ENCODE measurements around the gene ADCY7. TPM values are rescaled to one million over a fixed set of nuclear protein-coding genes. Genes with fewer than 3 reads are reported as not detected.

The ADCY7 gene
- total RNA-seq, 2 experiments from 2014 or later = 131 to 232 TPM

- Mint-ChIP-seq H3K9me3 (ENCODE audit: low read depth) (peaks cover 3% of the 10 kb centered on the region), H3K4me3 (no peak overlapping the region), H3K36me3 (peaks cover 61% of the 10 kb centered on the region), H3K4me1 (peaks cover 7% of the 10 kb centered on the region), H3K27ac (no peak overlapping the region), H3K27me3 (no peaks in the 10 kb centered on the region)
- ATAC-seq (no peak), DNase-seq (no peak)
- CTCF ChIA-PET = interaction anchor here (1.0 to 11.2 kb wide), 5 partner anchors 9 to 455 kb away, joined by 3 to 111 read pairs (median 23); no protein-coding TSS in a partner anchor
Observed at GRCh38 chr16:50351116-50351515, 84.8 kb downstream of the ADCY7 start.

- peaks cover 3% of the 10 kb centered on the region for H3K9me3 Mint-ChIP-seq (ENCODE audit: low read depth)
- no peaks in the 10 kb centered on the region for H3K27me3 Mint-ChIP-seq
- H3K4me1 Mint-ChIP-seq = peaks cover 7% of the 10 kb centered on the region
- DNase-seq = no peak
- H3K36me3 Mint-ChIP-seq = peaks cover 55% of the 10 kb centered on the region
- H3K4me3 Mint-ChIP-seq = no peak overlapping the region
- ATAC-seq = no peak
- CTCF ChIA-PET = interaction anchor here (1.0 to 11.2 kb wide), 7 partner anchors 15 to 454 kb away, joined by 3 to 111 read pairs (median 10); partner anchors contain the start of gene CNEP1R1
- H3K27ac Mint-ChIP-seq = no peak overlapping the region
Observed at GRCh38 chr16:50351952-50352351, 85.6 kb downstream of the ADCY7 start.

GRCh38 chr16:50354082-50354481 is 87.7 kb downstream of the ADCY7 start:
- Mint-ChIP-seq H3K4me3 (no peak overlapping the region), H3K27ac (no peak overlapping the region), H3K4me1 (peaks cover 7% of the 10 kb centered on the region), H3K36me3 (peaks cover 45% of the 10 kb centered on the region), H3K9me3 (ENCODE audit: low read depth) (peaks cover 3% of the 10 kb centered on the region), H3K27me3 (no peaks in the 10 kb centered on the region)
- DNase-seq = no peak
- ATAC-seq = no peak
- CTCF ChIA-PET = interaction anchor here (0.9 to 11.2 kb wide), 27 partner anchors 11 to 452 kb away, joined by 3 to 111 read pairs (median 5); partner anchors contain the start of genes CNEP1R1 and TENT4B

- H3K4me3 Mint-ChIP-seq = no peak overlapping the region
- H3K27me3 Mint-ChIP-seq = no peaks in the 10 kb centered on the region
- CTCF ChIA-PET = interaction anchor here (0.7 to 11.2 kb wide), 38 partner anchors 12 to 452 kb away, joined by 3 to 111 read pairs (median 4); partner anchors contain the start of genes CNEP1R1 and TENT4B
- ATAC-seq (no peak), DNase-seq (no peak)
- H3K36me3 Mint-ChIP-seq = peaks cover 43% of the 10 kb centered on the region
- H3K27ac Mint-ChIP-seq = no peak overlapping the region
- H3K4me1 Mint-ChIP-seq = peaks cover 11% of the 10 kb centered on the region
- H3K9me3 Mint-ChIP-seq (ENCODE audit: low read depth) = no peaks in the 10 kb centered on the region
Observed at GRCh38 chr16:50354629-50355456, 88.5 kb downstream of the ADCY7 start.

- ATAC-seq (no peak), DNase-seq (no peak)
- CTCF ChIA-PET = interaction anchor here (0.8 to 11.2 kb wide), 7 partner anchors 8 to 447 kb away, joined by 3 to 111 read pairs (median 5); partner anchors contain the start of gene CNEP1R1
- Mint-ChIP-seq H3K4me3 (no peak overlapping the region), H3K27ac (no peak overlapping the region), H3K27me3 (no peaks in the 10 kb centered on the region), H3K4me1 (peaks cover 34% of the 10 kb centered on the region), H3K36me3 (peaks cover 45% of the 10 kb centered on the region), H3K9me3 (ENCODE audit: low read depth) (no peaks in the 10 kb centered on the region)
Observed at GRCh38 chr16:50359626-50360025, 93.3 kb downstream of the ADCY7 start.

GRCh38 chr16:50360033-50360778 is 93.9 kb downstream of the ADCY7 start:
- no peak overlapping the region for H3K4me3 Mint-ChIP-seq
- peaks cover 43% of the 10 kb centered on the region for H3K36me3 Mint-ChIP-seq
- no peaks in the 10 kb centered on the region for H3K9me3 Mint-ChIP-seq (ENCODE audit: low read depth)
- ATAC-seq = no peak
- peaks cover 35% of the 10 kb centered on the region for H3K4me1 Mint-ChIP-seq
- CTCF ChIA-PET = interaction anchor here (0.8 to 11.2 kb wide), 10 partner anchors 8 to 446 kb away, joined by 3 to 111 read pairs (median 3); partner anchors contain the start of gene CNEP1R1
- H3K27ac Mint-ChIP-seq = no peak overlapping the region
- H3K27me3 Mint-ChIP-seq = no peaks in the 10 kb centered on the region
- no peak for DNase-seq

GRCh38 chr16:50360779-50361178 is 94.4 kb downstream of the ADCY7 start:
- Mint-ChIP-seq H3K4me3 (no peak overlapping the region), H3K27ac (no peak overlapping the region), H3K27me3 (no peaks in the 10 kb centered on the region), H3K36me3 (peaks cover 46% of the 10 kb centered on the region), H3K9me3 (ENCODE audit: low read depth) (no peaks in the 10 kb centered on the region), H3K4me1 (peaks cover 40% of the 10 kb centered on the region)
- DNase-seq (no peak), ATAC-seq (no peak)
- CTCF ChIA-PET = interaction anchor here (0.8 to 11.2 kb wide), 13 partner anchors 9 to 446 kb away, joined by 3 to 111 read pairs (median 4); partner anchors contain the start of gene CNEP1R1

GRCh38 chr16:50363656-50364055 is 97.3 kb downstream of the ADCY7 start:
- H3K9me3 Mint-ChIP-seq (ENCODE audit: low read depth) = no peaks in the 10 kb centered on the region
- H3K27ac Mint-ChIP-seq = no peak overlapping the region
- no peaks in the 10 kb centered on the region for H3K27me3 Mint-ChIP-seq
- H3K36me3 Mint-ChIP-seq = peaks cover 48% of the 10 kb centered on the region
- ATAC-seq (no peak), DNase-seq (no peak)
- no peak overlapping the region for H3K4me3 Mint-ChIP-seq
- CTCF ChIA-PET = interaction anchor here (0.6 to 0.7 kb wide), 2 partner anchors 443 to 457 kb away, joined by 4 to 6 read pairs; no protein-coding TSS in a partner anchor
- H3K4me1 Mint-ChIP-seq = peaks cover 59% of the 10 kb centered on the region

- ATAC-seq (no peak), DNase-seq (no peak)
- Mint-ChIP-seq H3K27ac (no peak overlapping the region), H3K4me3 (no peak overlapping the region), H3K4me1 (peaks cover 54% of the 10 kb centered on the region), H3K9me3 (ENCODE audit: low read depth) (no peaks in the 10 kb centered on the region), H3K27me3 (no peaks in the 10 kb centered on the region), H3K36me3 (peaks cover 39% of the 10 kb centered on the region)
- CTCF ChIA-PET = interaction anchor here (0.9 to 3.5 kb wide), 7 partner anchors 10 to 441 kb away, joined by 3 to 34 read pairs (median 6); partner anchors contain the start of gene CNEP1R1
Observed at GRCh38 chr16:50365791-50366575, 99.6 kb downstream of the ADCY7 start.

Small RNAs within 50 kb of the gene (microRNA-seq; reads per million reads assigned to microRNA genes)
- not detected for gene MIR6771

Other genes with a start within 250 kb of the ADCY7 start
- 10 to 100 TPM; 27.7 to 28.4 TPM for gene CNEP1R1, start 241.3 kb upstream of the ADCY7 start, total RNA-seq
- gene HEATR3, start 200.6 kb upstream of the ADCY7 start, total RNA-seq = 10 to 100 TPM; 24.3 to 26.1 TPM
- 10 to 100 TPM; 18.5 to 19.7 TPM for gene TENT4B, start 113.2 kb upstream of the ADCY7 start, total RNA-seq
- gene BRD7, start 102.4 kb downstream of the ADCY7 start, total RNA-seq = 100 to 1,000 TPM in 1 of 2 experiments, 10 to 100 TPM in 1; 85.0 to 102 TPM